Measurements from ENCODE around the gene LYRM1. TPM values are rescaled to one million over a fixed set of nuclear protein-coding genes. Genes with fewer than 3 reads are reported as not detected.
A peak's percentile ranks its signal among the peaks of the same experiment; 100 is the strongest.
"Not testable (repeated sequence)": the region's sequence is repeated elsewhere in the genome, so short reads cannot be mapped to it uniquely, and the experiment has no call there.

LYRM1 gene
- total and polyA plus RNA-seq, 5 experiments from 2014 or later, result 22.2 to 43.6 (median 34.8) TPM

DNA sequence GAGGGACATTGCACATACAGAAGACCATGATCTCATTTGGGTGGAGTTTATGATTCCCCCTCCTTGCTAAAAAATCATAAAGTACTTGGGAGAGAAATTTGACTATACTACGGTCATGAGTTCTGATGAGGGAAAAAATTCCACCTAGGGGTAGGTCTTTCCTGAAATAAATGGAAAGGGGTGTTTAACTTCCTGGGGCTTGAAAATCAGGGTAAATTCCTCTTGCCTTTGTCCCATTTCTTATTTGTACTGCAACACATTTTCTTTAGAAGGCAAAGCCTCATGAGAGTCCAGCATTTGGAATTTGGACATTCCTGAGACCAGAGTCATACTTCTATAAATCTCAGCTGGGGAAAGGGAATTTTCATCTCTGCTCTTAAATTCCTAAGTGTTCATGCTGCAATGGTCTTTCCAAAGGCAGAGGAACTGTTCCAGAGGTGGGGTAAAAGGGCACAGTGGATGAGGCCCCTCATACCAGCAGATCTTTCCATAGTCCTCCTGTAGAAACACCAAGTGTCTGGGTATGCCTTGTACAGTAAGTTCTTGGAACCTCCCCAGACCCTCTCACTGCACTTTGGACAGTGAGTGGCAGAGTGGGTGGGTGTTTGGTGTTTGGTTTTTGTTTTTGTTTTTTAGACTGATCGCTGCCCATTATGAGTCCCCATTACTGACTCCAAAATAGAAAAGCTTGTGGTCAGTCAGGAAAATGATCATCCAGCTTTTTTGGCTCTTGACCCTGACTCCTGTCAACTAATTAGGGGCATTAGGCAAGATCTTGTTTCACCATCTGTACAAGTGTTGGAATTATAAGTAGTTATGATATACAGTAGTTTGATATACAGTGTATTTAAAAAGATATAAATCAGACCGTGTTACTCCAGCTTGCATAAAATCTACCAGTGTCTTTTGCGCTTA, 6.0 kb downstream of the LYRM1 start:
- POLR2A ChIA-PET, result no interaction called here
- H3K4me3 Mint-ChIP-seq, result no peak overlapping the region
- H3K4me1 Mint-ChIP-seq, result peaks cover 34 to 51% (median 41%) of the 10 kb centered on the region in 4 donors
- no peaks in the 10 kb centered on the region for H3K27me3 Mint-ChIP-seq
- H3K27ac Mint-ChIP-seq, result peak overlapping the region in 1 of 10 donors; percentile 46
- H3K36me3 Mint-ChIP-seq, result no peaks in the 10 kb centered on the region
- no peak for DNase-seq
- no peaks in the 10 kb centered on the region for H3K9me3 Mint-ChIP-seq
- no peak for ATAC-seq

- no peak overlapping the region for H3K4me3 Mint-ChIP-seq
- ATAC-seq (no peak), DNase-seq (no peak)
- H3K36me3 Mint-ChIP-seq, result peaks cover 0 to 2% (median 2%) of the 10 kb centered on the region in 3 donors
- POLR2A ChIA-PET, result no interaction called here
- no peaks in the 10 kb centered on the region for H3K27me3 Mint-ChIP-seq
- no peaks in the 10 kb centered on the region for H3K9me3 Mint-ChIP-seq
- peak overlapping the region in 1 of 10 donors; percentile 45 for H3K27ac Mint-ChIP-seq
- peaks cover 4 to 13% (median 10%) of the 10 kb centered on the region in 4 donors for H3K4me1 Mint-ChIP-seq
Measured at GRCh38 chr16:20910781-20911321, 10.3 kb downstream of the LYRM1 start.

- no peak for ATAC-seq
- POLR2A ChIA-PET, result no interaction called here
Measured at GRCh38 chr16:20911361-20911760, 10.8 kb downstream of the LYRM1 start.

GRCh38 chr16:20916289-20916688, 15.7 kb downstream of the LYRM1 start:
- POLR2A ChIA-PET, result no interaction called here
- H3K4me3 Mint-ChIP-seq, result no peak overlapping the region
- ATAC-seq, result no peak

More at GRCh38 chr16:20911361-20911760, 10.8 kb downstream of the LYRM1 start:
- DNase-seq, result no peak
- Mint-ChIP-seq H3K4me1 (peaks cover 6 to 14% (median 9%) of the 10 kb centered on the region in 4 donors), H3K27me3 (no peaks in the 10 kb centered on the region), H3K36me3 (peaks cover 2 to 7% (median 5%) of the 10 kb centered on the region in 3 donors), H3K27ac (peak overlapping the region in 1 of 10 donors; percentile 71), H3K9me3 (no peaks in the 10 kb centered on the region), H3K4me3 (no peak overlapping the region)

DNA sequence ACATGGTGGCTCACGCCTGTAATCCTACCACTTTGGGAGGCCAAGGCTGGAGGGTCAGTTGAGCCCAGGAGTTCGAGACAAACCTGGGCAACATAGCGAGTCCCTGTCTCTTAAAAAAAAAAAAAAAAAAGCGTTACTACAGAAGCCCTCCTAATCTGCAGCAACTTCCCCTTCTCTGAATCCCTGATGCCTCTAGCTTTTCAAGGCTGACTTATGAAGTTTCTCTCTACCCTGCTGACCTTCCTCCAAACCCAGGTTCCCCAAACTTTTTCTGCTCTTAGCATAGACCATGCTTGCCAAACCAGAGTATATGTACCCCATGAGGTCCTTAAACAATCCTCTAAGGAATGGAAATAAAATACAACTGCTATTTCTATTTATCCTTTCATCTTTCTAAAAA, 16.4 kb downstream of the LYRM1 start:
- Mint-ChIP-seq H3K4me1 (peaks cover 5 to 10% (median 6%) of the 10 kb centered on the region in 4 donors), H3K27me3 (no peaks in the 10 kb centered on the region), H3K9me3 (no peaks in the 10 kb centered on the region), H3K4me3 (no peak overlapping the region), H3K36me3 (peaks cover 5 to 41% (median 12%) of the 10 kb centered on the region in 3 donors), H3K27ac (no peak overlapping the region)
- POLR2A ChIA-PET, result interaction anchor here (0.7 kb wide), 1 partner anchor 8 kb away, joined by 4 read pairs; no protein-coding TSS in a partner anchor
- ATAC-seq (no peak), DNase-seq (no peak)

More at GRCh38 chr16:20916289-20916688, 15.7 kb downstream of the LYRM1 start:
- H3K27me3 Mint-ChIP-seq, result no peaks in the 10 kb centered on the region
- DNase-seq, result no peak
- peak overlapping the region in 1 of 10 donors; percentile 61 for H3K27ac Mint-ChIP-seq
- H3K9me3 Mint-ChIP-seq, result no peaks in the 10 kb centered on the region
- peaks cover 6 to 10% (median 8%) of the 10 kb centered on the region in 4 donors for H3K4me1 Mint-ChIP-seq
- H3K36me3 Mint-ChIP-seq, result peaks cover 5 to 36% (median 12%) of the 10 kb centered on the region in 3 donors

GRCh38 chr16:20918486-20919239, 18.1 kb downstream of the LYRM1 start:
- ATAC-seq (no peak), DNase-seq (no peak)
- Mint-ChIP-seq H3K36me3 (peaks cover 5 to 49% (median 12%) of the 10 kb centered on the region in 3 donors), H3K4me1 (peaks cover 5 to 10% (median 7%) of the 10 kb centered on the region in 4 donors), H3K9me3 (no peaks in the 10 kb centered on the region), H3K27me3 (no peaks in the 10 kb centered on the region), H3K27ac (peak overlapping the region in 1 of 10 donors; percentile 5), H3K4me3 (no peak overlapping the region)
- POLR2A ChIA-PET, result no interaction called here

DNA sequence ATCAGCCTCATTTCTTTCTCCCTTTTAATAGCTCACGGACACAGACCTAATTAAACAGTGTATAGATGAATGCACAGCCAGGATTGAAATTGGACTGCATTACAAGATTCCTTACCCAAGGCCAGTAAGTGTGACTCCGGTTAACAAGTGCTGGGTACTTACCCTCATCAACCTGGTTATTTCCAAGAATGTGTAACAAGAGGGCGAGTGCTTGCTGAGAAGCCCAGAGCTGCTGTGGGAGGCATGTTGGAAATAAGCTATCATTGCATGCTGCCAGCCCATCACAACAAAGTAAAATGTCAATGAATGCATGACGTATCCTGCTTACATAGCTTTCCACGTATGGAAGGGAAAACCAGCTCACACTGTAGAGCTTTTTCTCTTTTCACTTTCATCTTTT, 19.5 kb downstream of the LYRM1 start:
- H3K27me3 Mint-ChIP-seq, result no peaks in the 10 kb centered on the region
- peaks cover 5 to 62% (median 12%) of the 10 kb centered on the region in 3 donors for H3K36me3 Mint-ChIP-seq
- POLR2A ChIA-PET, result no interaction called here
- no peak overlapping the region for H3K4me3 Mint-ChIP-seq
- H3K27ac Mint-ChIP-seq, result no peak overlapping the region
- H3K9me3 Mint-ChIP-seq, result no peaks in the 10 kb centered on the region
- ATAC-seq, result no peak
- no peak for DNase-seq
- H3K4me1 Mint-ChIP-seq, result peaks cover 5 to 10% (median 7%) of the 10 kb centered on the region in 4 donors

GRCh38 chr16:20920799-20921198, 20.2 kb downstream of the LYRM1 start:
- Mint-ChIP-seq H3K36me3 (peaks cover 9 to 67% (median 12%) of the 10 kb centered on the region in 3 donors), H3K9me3 (no peaks in the 10 kb centered on the region), H3K27ac (no peak overlapping the region), H3K4me1 (peaks cover 5 to 10% (median 6%) of the 10 kb centered on the region in 4 donors), H3K4me3 (no peak overlapping the region), H3K27me3 (no peaks in the 10 kb centered on the region)
- POLR2A ChIA-PET, result no interaction called here
- ATAC-seq, result no peak
- no peak for DNase-seq

DNA sequence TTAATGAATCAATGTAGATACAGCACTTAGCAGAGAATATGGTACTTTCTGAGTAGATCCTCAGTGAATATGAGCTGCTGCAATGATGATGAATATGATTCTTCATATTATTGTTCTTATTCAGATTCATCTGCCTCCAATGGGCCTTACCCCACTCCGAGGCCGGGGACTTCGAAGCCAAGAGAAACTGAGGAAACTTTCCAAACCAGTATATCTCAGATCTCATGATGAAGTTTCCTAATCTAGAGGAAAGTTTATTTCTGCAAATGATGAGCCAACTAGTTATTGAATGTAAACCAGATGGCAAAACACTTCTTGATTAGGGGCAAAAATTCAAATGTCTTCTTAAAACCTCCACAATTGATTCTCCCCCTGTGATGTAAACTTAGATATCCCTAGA, 23.3 kb downstream of the LYRM1 start:
- peak overlapping the region in 2 of 10 donors; percentile 14 to 52 for H3K27ac Mint-ChIP-seq
- no peaks in the 10 kb centered on the region for H3K27me3 Mint-ChIP-seq
- DNase-seq (no peak), ATAC-seq (no peak)
- H3K4me1 Mint-ChIP-seq, result peaks cover 0 to 2% (median 0%) of the 10 kb centered on the region in 4 donors
- peaks cover 0 to 9% (median 0%) of the 10 kb centered on the region in 9 donors for H3K9me3 Mint-ChIP-seq
- no peak overlapping the region for H3K4me3 Mint-ChIP-seq
- POLR2A ChIA-PET, result no interaction called here
- H3K36me3 Mint-ChIP-seq, result peaks cover 4 to 58% (median 5%) of the 10 kb centered on the region in 3 donors

DNA sequence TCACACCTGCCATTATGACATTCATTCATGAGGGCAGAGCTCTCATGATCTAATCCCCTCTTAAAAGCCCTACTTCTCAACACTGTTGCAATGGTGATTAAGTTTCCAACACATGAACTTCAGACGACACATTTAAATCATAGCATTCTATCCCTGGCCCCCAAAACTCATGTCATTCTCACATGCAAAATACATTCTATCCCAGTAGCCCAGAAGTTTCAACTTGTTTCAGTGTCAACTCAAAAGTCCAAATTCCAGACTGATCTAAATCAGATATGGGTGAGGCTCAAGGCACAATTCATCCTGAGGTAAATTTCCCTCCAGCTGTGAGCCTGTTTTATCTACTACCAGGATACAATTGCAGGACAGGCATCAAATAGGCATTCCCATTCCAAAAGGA, 25.2 kb downstream of the LYRM1 start:
- Mint-ChIP-seq H3K27ac (peak overlapping the region in 1 of 10 donors; percentile 53), H3K4me1 (peaks cover 0 to 2% (median 0%) of the 10 kb centered on the region in 4 donors), H3K9me3 (peaks cover 0 to 9% (median 0%) of the 10 kb centered on the region in 9 donors), H3K36me3 (peaks cover 4 to 43% (median 5%) of the 10 kb centered on the region in 3 donors), H3K4me3 (no peak overlapping the region), H3K27me3 (no peaks in the 10 kb centered on the region)
- ATAC-seq (no peak), DNase-seq (no peak)
- POLR2A ChIA-PET, result no interaction called here

DNA sequence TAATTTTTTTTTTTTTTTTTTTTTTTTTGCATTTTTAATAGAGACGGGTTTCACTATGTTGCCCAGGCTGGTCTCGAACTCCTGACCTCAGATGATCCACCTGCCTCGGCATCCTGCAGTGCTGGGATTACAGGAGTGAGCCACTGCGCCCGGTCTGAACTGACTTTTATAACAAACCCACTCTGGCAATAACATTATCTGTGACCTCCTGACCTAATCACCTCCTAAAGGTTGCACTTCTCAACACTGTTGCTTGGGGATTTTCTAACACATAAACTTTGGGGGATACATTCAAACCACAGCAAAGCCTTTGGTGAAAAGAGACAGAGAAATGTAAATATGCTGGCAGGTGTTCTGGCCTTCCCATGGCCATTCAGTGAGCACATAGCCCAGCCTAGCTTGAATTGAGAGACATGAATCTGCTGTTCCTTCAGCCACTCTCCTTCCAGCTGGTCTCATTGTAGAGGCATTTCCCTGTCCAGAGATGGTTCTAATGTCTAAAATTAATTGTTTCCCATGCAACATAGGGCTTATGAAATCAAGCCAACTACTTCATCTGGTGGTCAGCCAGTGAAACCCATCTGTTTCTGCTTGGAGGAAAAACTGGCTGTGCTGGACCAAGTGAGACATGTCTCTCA, 28.3 kb downstream of the LYRM1 start:
- Mint-ChIP-seq H3K36me3 (peaks cover 4 to 25% (median 5%) of the 10 kb centered on the region in 3 donors), H3K4me3 (no peak overlapping the region), H3K9me3 (peaks cover 0 to 9% (median 0%) of the 10 kb centered on the region in 9 donors), H3K27ac (no peak overlapping the region), H3K4me1 (no peaks in the 10 kb centered on the region), H3K27me3 (no peaks in the 10 kb centered on the region)
- ATAC-seq (no peak), DNase-seq (no peak)
- POLR2A ChIA-PET, result no interaction called here

- H3K27ac Mint-ChIP-seq, ATAC-seq, H3K27me3 Mint-ChIP-seq, H3K4me1 Mint-ChIP-seq, H3K4me3 Mint-ChIP-seq, DNase-seq, H3K9me3 Mint-ChIP-seq, POLR2A ChIA-PET: not testable (repeated sequence)
- peaks cover 4 to 15% (median 5%) of the 10 kb centered on the region in 3 donors for H3K36me3 Mint-ChIP-seq
Measured at GRCh38 chr16:20929676-20930364, 29.2 kb downstream of the LYRM1 start.
